Ascending aorta (tissue), 2 donors: ENCODE measurements around the gene MLXIPL. TPM values are rescaled to one million over a fixed set of nuclear protein-coding genes. Genes with fewer than 3 reads are reported as not detected.

Source experiments
- DNase-seq, 2 donors: peaks; one replicate each; pipeline ENCODE4 v3.0.0-alpha.2; 2019; ENCODE audit warnings: low spot score in 2 of 2
- H3K27ac ChIP-seq, 2 donors: fragments of 200-600 bp; sonication (generic); one replicate each; pipeline ENCODE4 v1.5.1; 2016 to 2017; ENCODE audit warnings: mild to moderate bottlenecking in 1 of 2
- H3K27me3 ChIP-seq: fragments of 200-600 bp; sonication (generic); one replicate; pipeline ENCODE4 v1.5.1; 2017
- H3K36me3 ChIP-seq, 2 donors: fragments of 200-600 bp; sonication (generic); one replicate each; pipeline ENCODE4 v1.5.1; 2016
- H3K4me1 ChIP-seq, 2 donors: fragments of 200-600 bp; sonication (generic); one replicate each; pipeline ENCODE4 v1.5.1; 2016 to 2017; ENCODE audit warnings: mild to moderate bottlenecking in 1 of 2
- H3K4me3 ChIP-seq, 2 donors: fragments of 200-600 bp; sonication (generic); one replicate each; pipeline ENCODE4 v1.5.1; 2016 to 2017; ENCODE audit warnings: mild to moderate bottlenecking in 1 of 2
- H3K9me3 ChIP-seq, 2 donors: fragments of 200-600 bp; sonication (generic); one replicate each; pipeline ENCODE4 v1.5.1; 2016
- CTCF ChIP-seq, 3 experiments: fragments of 200-600 bp in 2 of 3; fragments of 450-650 bp in 1 of 3; sonication (generic) in 2 of 3; IDR thresholded peaks; one replicate each; pipeline ENCODE4 v1.5.1; 2016 to 2019; ENCODE audit warnings: antibody characterized with exemption in 3 of 3, mild to moderate bottlenecking in 1 of 3, moderate library complexity in 1 of 3
- intact Hi-C: fragments of 100-400 bp; cut with DNase I; formaldehyde crosslinking; loops from one replicate; pipeline ENCODE4 v1.15.1; 2023
- total RNA-seq: library from RNA; depleted of rRNA; stranded (reverse); fragments of >200 nt; gene quantifications from one replicate; pipeline ENCODE4 v1.1.0, GENCODE V29; 2016

MLXIPL gene
- total RNA-seq, 1 donor from 2014 or later = 297 TPM

GRCh38 chr7:73597978-73598782 lies 26.1 kb downstream of the MLXIPL start:
- no peak for DNase-seq
- intact Hi-C loops = no loop called here

GRCh38 chr7:73596191-73597065 lies 27.9 kb downstream of the MLXIPL start:
- no peak for TF ChIP-seq CTCF (IDR thresholded peaks at IDR 0.05)
- H3K4me3 ChIP-seq = no peak overlapping the region
- H3K27ac ChIP-seq = no peak overlapping the region
- DNase-seq = no peak
- H3K36me3 ChIP-seq = no peaks in the 10 kb centered on the region
- H3K9me3 ChIP-seq = no peaks in the 10 kb centered on the region
- no peaks in the 10 kb centered on the region for H3K4me1 ChIP-seq
- peaks cover 5% of the 10 kb centered on the region for H3K27me3 ChIP-seq
- intact Hi-C loops = no loop called here

More at GRCh38 chr7:73597978-73598782, 26.1 kb downstream of the MLXIPL start:
- Histone ChIP-seq H3K4me3 (no peak overlapping the region), H3K4me1 (no peaks in the 10 kb centered on the region), H3K27me3 (peaks cover 5% of the 10 kb centered on the region), H3K36me3 (no peaks in the 10 kb centered on the region), H3K27ac (no peak overlapping the region), H3K9me3 (no peaks in the 10 kb centered on the region)
- TF ChIP-seq CTCF (IDR thresholded peaks at IDR 0.05) = no peak

- intact Hi-C loops = no loop called here
- no peak for TF ChIP-seq CTCF (IDR thresholded peaks at IDR 0.05)
- no peaks in the 10 kb centered on the region for H3K9me3 ChIP-seq
- peaks cover 5% of the 10 kb centered on the region for H3K27me3 ChIP-seq
- DNase-seq = no peak
- H3K27ac ChIP-seq = no peak overlapping the region
- H3K4me1 ChIP-seq = no peaks in the 10 kb centered on the region
- H3K36me3 ChIP-seq = no peaks in the 10 kb centered on the region
- H3K4me3 ChIP-seq = no peak overlapping the region
These were observed 29.0 kb downstream of the MLXIPL start for GRCh38 chr7:73595358-73595757.

- Histone ChIP-seq H3K9me3 (no peaks in the 10 kb centered on the region), H3K4me3 (no peak overlapping the region)
- no peak for TF ChIP-seq CTCF (IDR thresholded peaks at IDR 0.05)
These were observed 30.9 kb downstream of the MLXIPL start for GRCh38 chr7:73593207-73594045.

GRCh38 chr7:73586911-73587310 lies 37.4 kb downstream of the MLXIPL start:
- H3K4me1 ChIP-seq = no peaks in the 10 kb centered on the region
- H3K9me3 ChIP-seq = no peaks in the 10 kb centered on the region
- no peak overlapping the region for H3K27ac ChIP-seq
- H3K4me3 ChIP-seq = no peak overlapping the region
- DNase-seq = no peak
- intact Hi-C loops = no loop called here
- no peaks in the 10 kb centered on the region for H3K27me3 ChIP-seq
- no peaks in the 10 kb centered on the region for H3K36me3 ChIP-seq
- TF ChIP-seq CTCF (IDR thresholded peaks at IDR 0.05) = no peak

More at GRCh38 chr7:73593207-73594045, 30.9 kb downstream of the MLXIPL start:
- DNase-seq = no peak
- Histone ChIP-seq H3K4me1 (no peaks in the 10 kb centered on the region), H3K36me3 (no peaks in the 10 kb centered on the region), H3K27me3 (peaks cover 5% of the 10 kb centered on the region), H3K27ac (no peak overlapping the region)
- intact Hi-C loops = no loop called here
